Muscle layer of duodenum (tissue), 2 donors: ENCODE measurements around the gene PTPN21.

ENCODE experiments used
- H3K27ac ChIP-seq: one replicate; pipeline ENCODE4 v1.7.0; 2013; ENCODE audit warnings: mild to moderate bottlenecking, low read length
- H3K27me3 ChIP-seq: one replicate; pipeline ENCODE4 v1.7.0; 2013; ENCODE audit warnings: low read depth, mild to moderate bottlenecking, control low read depth, low read length
- H3K36me3 ChIP-seq, 2 donors: one replicate each; pipeline ENCODE4 v1.7.0; 2013; ENCODE audit warnings: low read length in 2 of 2, control low read depth in 1 of 2, mild to moderate bottlenecking in 1 of 2; ENCODE audit not compliant: insufficient read depth in 2 of 2, control insufficient read depth in 1 of 2
- H3K4me1 ChIP-seq, 2 donors: one replicate each; pipeline ENCODE4 v1.7.0; 2013; ENCODE audit warnings: low read length in 2 of 2, mild to moderate bottlenecking in 2 of 2, control low read depth in 1 of 2, moderate library complexity in 1 of 2; ENCODE audit not compliant: insufficient read depth in 2 of 2, control insufficient read depth in 1 of 2
- H3K4me3 ChIP-seq, 2 donors: one replicate each; pipeline ENCODE4 v1.7.0; 2013; ENCODE audit warnings: low read length in 2 of 2, low read depth in 1 of 2, mild to moderate bottlenecking in 1 of 2
- H3K9me3 ChIP-seq, 2 donors: one replicate each; pipeline ENCODE4 v1.7.0; 2013; ENCODE audit warnings: low read length in 2 of 2, control low read depth in 1 of 2, mild to moderate bottlenecking in 1 of 2; ENCODE audit not compliant: control insufficient read depth in 1 of 2
- donor health status: healthy.

Gene PTPN21

DNA sequence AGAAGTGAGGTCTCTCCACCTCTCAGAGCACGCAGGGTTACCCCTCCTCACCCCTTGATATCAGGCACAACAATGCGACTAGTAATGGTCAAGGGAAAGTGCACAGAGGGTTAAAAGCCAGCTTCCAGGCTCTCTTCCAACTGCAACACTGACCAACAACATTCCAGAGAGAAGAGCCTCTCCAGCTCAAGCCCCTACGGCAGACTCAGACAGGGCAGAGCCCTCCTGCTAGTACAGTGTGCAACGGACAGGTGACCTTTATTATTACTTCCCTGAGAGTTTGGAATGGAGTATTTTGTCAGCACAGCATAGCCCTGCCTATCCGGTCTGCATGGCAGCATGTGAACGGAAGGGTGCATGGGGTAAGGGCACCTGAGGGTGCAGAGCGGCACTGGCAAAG is 73.0 kb downstream of the PTPN21 start:
- Histone ChIP-seq H3K36me3 (peaks cover 25 to 47% of the 10 kb centered on the region in 2 donors), H3K27ac (no peak overlapping the region), H3K4me1 (peaks cover 0 to 3% of the 10 kb centered on the region in 2 donors), H3K9me3 (no peaks in the 10 kb centered on the region), H3K27me3 (no peaks in the 10 kb centered on the region), H3K4me3 (no peak overlapping the region)

DNA sequence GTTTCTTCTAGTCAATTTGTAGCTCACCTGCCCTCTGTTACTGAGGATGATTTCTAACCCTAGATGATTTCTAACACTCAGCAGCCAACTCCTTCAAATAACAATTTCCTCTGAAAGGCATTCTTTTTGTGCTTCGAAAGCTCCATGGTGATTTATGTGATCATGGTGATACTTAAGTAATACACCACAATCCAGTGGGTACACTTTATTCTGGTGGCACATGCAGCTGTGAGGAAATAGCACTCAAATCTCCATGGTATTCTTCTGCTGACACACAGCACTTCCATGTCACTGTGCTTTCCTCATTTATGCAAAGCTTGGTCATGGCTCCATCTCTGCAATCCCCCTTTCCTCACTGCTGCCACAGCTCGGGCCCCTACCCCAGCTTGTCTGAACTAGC is 73.7 kb downstream of the PTPN21 start:
- no peak overlapping the region for H3K27ac ChIP-seq
- H3K4me3 ChIP-seq: no peak overlapping the region
- H3K4me1 ChIP-seq: peaks cover 0 to 3% of the 10 kb centered on the region in 2 donors
- H3K36me3 ChIP-seq: peaks cover 25 to 53% of the 10 kb centered on the region in 2 donors
- no peaks in the 10 kb centered on the region for H3K27me3 ChIP-seq
- H3K9me3 ChIP-seq: no peaks in the 10 kb centered on the region

DNA sequence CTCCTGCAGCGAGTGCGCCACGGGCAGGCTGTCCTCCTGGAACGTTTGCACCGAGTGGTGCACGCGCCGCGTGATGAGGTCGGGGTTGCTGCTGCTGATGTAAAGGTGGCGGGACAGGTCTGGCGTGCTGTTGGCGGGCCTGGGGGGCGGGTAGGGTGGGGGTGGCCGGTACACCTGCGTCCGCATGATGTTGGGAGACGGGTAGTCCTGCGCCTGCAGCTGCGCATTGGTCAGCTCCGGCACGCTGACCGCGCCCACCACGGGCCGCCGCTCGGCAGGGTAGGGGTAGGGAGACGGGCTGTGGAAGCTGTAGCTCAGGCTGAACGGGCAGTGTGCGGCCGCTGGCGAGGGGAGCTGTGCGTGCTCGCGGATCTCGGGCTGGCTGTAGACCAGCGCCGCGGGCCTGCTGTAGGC is 75.2 kb downstream of the PTPN21 start:
- Histone ChIP-seq H3K27ac (no peak overlapping the region), H3K9me3 (no peaks in the 10 kb centered on the region), H3K36me3 (peaks cover 22 to 56% of the 10 kb centered on the region in 2 donors), H3K27me3 (no peaks in the 10 kb centered on the region), H3K4me3 (no peak overlapping the region), H3K4me1 (peaks cover 0 to 3% of the 10 kb centered on the region in 2 donors)

DNA sequence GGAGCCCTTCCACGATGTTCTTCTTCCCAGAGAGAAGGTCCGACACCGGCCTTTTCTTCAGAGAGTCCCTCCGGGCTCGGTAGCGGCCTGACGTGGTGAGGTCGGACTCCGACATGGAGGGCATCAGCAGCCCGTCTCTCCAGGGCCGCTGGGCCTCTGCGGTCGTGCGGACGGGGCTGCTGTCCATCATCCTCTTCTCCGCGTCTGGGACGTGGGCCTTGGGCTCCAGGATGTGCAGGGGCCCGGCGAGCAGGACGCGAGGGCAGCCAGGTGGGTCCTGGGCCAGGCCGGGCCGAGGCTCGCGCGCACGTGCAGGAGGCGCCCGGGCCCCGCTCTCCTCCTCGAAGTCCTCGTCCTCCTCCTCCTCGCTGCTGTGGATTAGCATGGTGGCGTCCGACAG is 75.9 kb downstream of the PTPN21 start:
- peaks cover 22 to 51% of the 10 kb centered on the region in 2 donors for H3K36me3 ChIP-seq
- H3K4me1 ChIP-seq: peaks cover 0 to 3% of the 10 kb centered on the region in 2 donors

DNA sequence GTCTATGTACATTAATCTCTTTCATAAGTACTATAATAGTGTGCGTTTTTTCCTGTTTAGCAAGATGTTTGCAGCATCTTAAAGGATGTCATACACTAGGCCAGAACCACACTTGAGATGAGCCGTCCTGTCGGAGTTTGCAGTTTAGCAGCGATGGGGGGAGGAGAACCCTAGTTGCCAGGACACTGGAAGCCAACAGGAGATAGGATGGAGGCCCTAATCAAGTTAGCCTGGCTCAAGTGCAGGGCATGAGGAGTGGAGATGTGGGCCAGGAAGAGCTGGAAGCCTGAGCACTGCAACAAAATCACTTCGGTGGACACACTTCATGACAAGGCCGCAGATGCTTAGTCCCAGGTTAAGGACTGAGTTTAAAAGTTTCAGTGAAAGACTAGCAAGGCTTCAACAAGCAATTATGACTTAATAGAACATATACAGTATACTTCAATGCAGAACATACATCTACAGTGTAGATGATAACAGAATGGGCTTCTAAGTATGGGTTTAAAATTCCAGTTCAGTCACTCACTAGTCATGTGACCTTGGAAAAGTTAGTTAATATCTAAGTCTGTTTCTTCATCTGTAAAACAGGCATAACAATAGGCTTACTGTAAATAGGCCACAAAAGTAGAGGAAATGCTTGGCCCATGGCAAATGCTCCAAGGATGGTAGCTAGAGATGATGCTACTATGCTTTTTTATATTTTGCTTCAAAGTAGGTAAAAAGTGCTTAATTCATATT is 77.1 kb downstream of the PTPN21 start:
- Histone ChIP-seq H3K9me3 (no peaks in the 10 kb centered on the region), H3K27me3 (no peaks in the 10 kb centered on the region), H3K4me1 (peaks cover 0 to 3% of the 10 kb centered on the region in 2 donors), H3K27ac (no peak overlapping the region), H3K4me3 (no peak overlapping the region), H3K36me3 (peaks cover 22 to 47% of the 10 kb centered on the region in 2 donors)

More for the DNA sequence above, 75.9 kb downstream of the PTPN21 start:
- Histone ChIP-seq H3K27ac (no peak overlapping the region), H3K9me3 (no peaks in the 10 kb centered on the region), H3K27me3 (no peaks in the 10 kb centered on the region), H3K4me3 (no peak overlapping the region)

DNA sequence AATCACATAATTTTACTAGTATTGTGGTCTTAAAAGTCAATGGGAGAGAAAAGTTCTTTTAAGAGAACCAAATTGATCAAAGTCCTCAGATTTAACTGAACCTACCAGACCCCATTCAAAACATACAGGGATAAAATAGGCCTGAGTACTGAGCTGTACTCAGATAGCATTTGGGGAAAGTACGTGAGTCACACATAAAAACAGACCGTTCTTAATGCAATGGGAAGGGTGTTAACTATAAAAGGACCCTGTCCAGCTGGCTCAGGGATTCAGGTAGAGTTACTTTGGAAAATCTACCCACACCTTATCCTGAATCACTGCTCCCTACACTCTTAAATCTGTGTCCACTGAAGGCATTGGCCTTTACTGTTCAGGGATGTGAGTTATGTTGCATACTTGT is 78.0 kb downstream of the PTPN21 start:
- Histone ChIP-seq H3K4me1 (no peaks in the 10 kb centered on the region), H3K27ac (no peak overlapping the region), H3K4me3 (no peak overlapping the region), H3K36me3 (peaks cover 22 to 51% of the 10 kb centered on the region in 2 donors), H3K9me3 (no peaks in the 10 kb centered on the region), H3K27me3 (no peaks in the 10 kb centered on the region)

DNA sequence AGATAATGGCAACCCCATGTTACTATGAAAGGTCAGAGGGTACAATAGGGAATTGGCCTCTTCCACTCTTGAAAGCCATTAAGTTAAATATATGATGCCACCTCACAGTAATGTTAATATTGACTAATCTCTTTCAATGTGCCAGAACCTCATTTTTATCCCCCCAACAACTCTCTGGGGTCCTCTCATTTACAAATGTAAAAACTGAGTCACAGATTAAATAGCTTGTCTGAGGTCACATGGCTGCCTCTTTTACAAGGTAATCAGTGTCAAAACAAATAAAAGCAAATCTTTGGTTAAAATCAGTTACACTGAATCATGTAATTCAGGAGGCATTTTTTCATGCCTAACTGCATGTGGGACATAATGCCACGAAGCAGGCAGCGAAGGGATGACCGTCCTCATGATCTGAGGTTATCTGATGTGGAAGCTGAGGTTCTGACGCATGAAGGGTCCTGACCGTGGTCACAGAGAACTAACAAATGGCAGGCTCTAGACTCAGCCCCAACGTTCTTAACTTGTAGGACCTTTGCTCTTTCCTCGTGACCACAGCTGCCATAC is 78.5 kb downstream of the PTPN21 start:
- Histone ChIP-seq H3K4me1 (no peaks in the 10 kb centered on the region), H3K27ac (no peak overlapping the region), H3K4me3 (no peak overlapping the region), H3K27me3 (no peaks in the 10 kb centered on the region), H3K36me3 (peaks cover 22 to 56% of the 10 kb centered on the region in 2 donors), H3K9me3 (no peaks in the 10 kb centered on the region)

DNA sequence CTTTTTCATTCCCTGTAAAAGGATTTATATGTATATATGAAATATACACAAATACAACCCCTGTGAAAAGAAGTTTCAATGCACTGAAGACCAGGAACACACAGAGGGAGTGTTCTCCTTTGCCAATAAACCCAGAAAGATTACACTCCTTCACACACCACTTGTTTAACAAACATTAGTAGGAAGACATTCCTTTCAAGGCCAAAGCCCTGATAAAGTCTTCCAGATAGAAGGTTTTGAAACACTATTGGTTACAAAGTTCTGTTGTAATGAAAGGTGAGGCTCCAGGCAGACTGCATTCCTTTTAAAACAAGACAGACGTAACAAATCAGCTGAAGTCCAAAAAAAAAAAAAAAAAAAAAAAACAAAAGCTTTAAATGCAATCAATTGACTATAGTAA is 81.0 kb downstream of the PTPN21 start:
- Histone ChIP-seq H3K36me3 (peaks cover 29 to 58% of the 10 kb centered on the region in 2 donors), H3K9me3 (no peaks in the 10 kb centered on the region), H3K4me3 (no peak overlapping the region), H3K27ac (no peak overlapping the region), H3K27me3 (no peaks in the 10 kb centered on the region), H3K4me1 (no peaks in the 10 kb centered on the region)

DNA sequence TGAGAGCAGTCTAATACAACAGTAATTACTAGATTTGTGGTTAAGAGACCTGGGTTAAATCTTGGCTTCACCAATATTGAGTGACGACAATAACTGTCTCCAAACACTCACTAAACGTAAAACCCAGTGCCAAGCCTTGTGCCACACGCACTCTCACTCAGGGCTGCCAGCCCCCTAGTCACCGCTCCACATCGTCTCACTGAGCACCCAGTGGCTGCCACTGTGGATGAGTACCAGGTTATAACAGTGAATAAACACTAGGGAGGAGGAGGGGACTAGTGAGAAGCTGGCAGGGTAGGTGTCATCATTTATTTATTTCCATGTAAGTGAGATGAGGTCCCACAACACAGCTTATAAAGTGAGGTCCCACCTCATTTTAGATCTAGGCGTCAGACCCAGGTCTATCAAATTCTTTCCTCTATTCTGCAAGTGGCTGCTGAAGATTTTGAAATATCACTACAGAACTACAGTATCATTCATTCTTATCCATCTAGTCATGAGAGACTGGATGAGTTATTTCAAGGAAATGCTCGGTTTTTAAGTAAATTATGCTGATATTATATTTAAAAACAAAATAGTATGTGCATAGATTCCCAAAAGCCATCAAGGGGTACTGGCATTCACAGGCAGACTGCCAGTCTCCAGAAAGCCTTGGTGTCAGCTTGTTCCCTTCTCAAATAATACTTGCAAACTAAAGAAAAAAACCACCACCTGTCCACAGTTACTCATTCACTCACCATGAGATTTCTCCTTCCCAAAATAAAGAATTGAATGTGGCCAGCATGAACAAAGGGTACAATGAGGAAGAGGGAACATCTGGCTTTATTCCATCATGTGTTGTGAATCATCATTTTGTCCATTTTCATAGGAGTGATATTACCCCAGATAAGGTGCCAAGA is 84.0 kb downstream of the PTPN21 start:
- Histone ChIP-seq H3K36me3 (peaks cover 25 to 63% of the 10 kb centered on the region in 2 donors), H3K27me3 (no peaks in the 10 kb centered on the region), H3K4me3 (no peak overlapping the region), H3K27ac (no peak overlapping the region), H3K4me1 (no peaks in the 10 kb centered on the region), H3K9me3 (no peaks in the 10 kb centered on the region)

DNA sequence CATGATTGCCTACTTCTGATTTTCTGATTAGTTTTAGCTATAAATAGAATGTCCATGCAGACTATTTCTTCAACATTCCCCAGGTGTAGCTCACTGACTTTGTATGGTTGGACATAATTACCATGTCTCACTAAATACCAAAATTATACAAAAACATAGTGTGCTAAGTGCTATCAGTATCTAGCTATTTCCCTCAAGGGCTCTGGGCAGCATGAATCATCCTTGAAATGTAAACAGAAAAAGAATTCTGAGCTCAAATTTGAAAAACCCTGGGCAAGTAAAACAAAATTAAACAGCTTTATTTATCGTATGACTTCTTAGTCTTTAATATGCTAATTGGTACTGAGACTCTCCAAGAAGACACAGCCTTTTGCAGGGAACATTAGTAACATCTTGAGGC is 86.4 kb downstream of the PTPN21 start:
- H3K4me1 ChIP-seq: no peaks in the 10 kb centered on the region
- peaks cover 25 to 58% of the 10 kb centered on the region in 2 donors for H3K36me3 ChIP-seq
- H3K4me3 ChIP-seq: no peak overlapping the region
- H3K27me3 ChIP-seq: no peaks in the 10 kb centered on the region
- H3K27ac ChIP-seq: no peak overlapping the region
- H3K9me3 ChIP-seq: no peaks in the 10 kb centered on the region

DNA sequence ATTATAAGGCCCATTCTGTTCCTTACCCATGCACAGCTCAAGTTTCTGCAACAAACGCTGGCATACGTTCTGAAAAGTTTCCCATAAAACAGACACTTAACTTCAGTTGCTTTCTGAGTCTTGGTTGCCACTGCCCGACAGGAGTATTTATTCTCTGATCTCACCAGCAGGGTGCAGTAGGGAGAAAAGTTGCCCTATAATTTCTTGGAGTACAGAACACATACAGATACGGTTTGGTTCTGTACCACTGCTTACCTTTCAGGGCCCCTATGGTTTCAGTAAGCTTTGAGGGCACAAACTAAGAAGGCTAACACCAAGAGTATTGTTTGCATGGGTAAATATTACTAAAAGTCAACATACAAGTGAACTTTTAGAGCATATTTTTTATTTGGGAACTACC is 91.5 kb downstream of the PTPN21 start:
- peaks cover 12 to 30% of the 10 kb centered on the region in 2 donors for H3K36me3 ChIP-seq
- peaks cover 0 to 4% of the 10 kb centered on the region in 2 donors for H3K9me3 ChIP-seq
- H3K4me1 ChIP-seq: no peaks in the 10 kb centered on the region
- no peak overlapping the region for H3K4me3 ChIP-seq
- H3K27ac ChIP-seq: no peak overlapping the region
- no peaks in the 10 kb centered on the region for H3K27me3 ChIP-seq
